Ishikawa (cell line): ENCODE measurements around the gene GTF2IRD1.

Source experiments
- CEBPB ChIP-seq: IDR thresholded peaks from 2 replicates; pipeline ENCODE4 v1.6.1; 2012
- CREB1 ChIP-seq: IDR thresholded peaks from 2 replicates; pipeline ENCODE4 v1.6.1; 2012; ENCODE audit warnings: low read depth
- EGR1 ChIP-seq: IDR thresholded peaks from 2 replicates; pipeline ENCODE4 v1.6.1; 2012
- FOXM1 ChIP-seq: IDR thresholded peaks from 2 replicates; pipeline ENCODE4 v1.6.1; 2012; ENCODE audit warnings: low read depth, borderline replicate concordance
- MAX ChIP-seq: IDR thresholded peaks from 2 replicates; pipeline ENCODE4 v1.6.1; 2012
- NFIC ChIP-seq: IDR thresholded peaks from 2 replicates; pipeline ENCODE4 v1.6.1; 2012
- RAD21 ChIP-seq: IDR thresholded peaks from 2 replicates; pipeline ENCODE4 v1.6.1; 2012; ENCODE audit warnings: low read depth
- REST ChIP-seq: IDR thresholded peaks from 2 replicates; pipeline ENCODE4 v1.6.1; 2012; ENCODE audit warnings: low read depth, mild to moderate bottlenecking
- TAF1 ChIP-seq: IDR thresholded peaks from 2 replicates; pipeline ENCODE4 v1.6.1; 2012; ENCODE audit warnings: low read depth, mild to moderate bottlenecking
- TCF12 ChIP-seq: IDR thresholded peaks from 2 replicates; pipeline ENCODE4 v1.6.1; 2012; ENCODE audit warnings: low read depth
- TEAD4 ChIP-seq: IDR thresholded peaks from 2 replicates; pipeline ENCODE4 v1.6.1; 2012
- USF1 ChIP-seq: IDR thresholded peaks from 2 replicates; pipeline ENCODE4 v1.6.1; 2012
- YY1 ChIP-seq: IDR thresholded peaks from 2 replicates; pipeline ENCODE4 v1.6.1; 2012; ENCODE audit warnings: low read depth
- ZBTB7A ChIP-seq: IDR thresholded peaks from 2 replicates; pipeline ENCODE4 v1.6.1; 2012; ENCODE audit warnings: low read depth

Gene GTF2IRD1

GRCh38 chr7:74622228-74622749 lies 168.6 kb downstream of the GTF2IRD1 start:
- no peak for TF ChIP-seq EGR1
- TF ChIP-seq TCF12: no peak
- no peak for TF ChIP-seq REST
- TF ChIP-seq MAX: no peak
- no peak for TF ChIP-seq CEBPB
- no peak for TF ChIP-seq FOXM1

GRCh38 chr7:74623135-74623534 lies 169.4 kb downstream of the GTF2IRD1 start:
- TF ChIP-seq TCF12 (no peak), TEAD4 (no peak), NFIC (no peak), EGR1 (no peak), ZBTB7A (no peak), USF1 (no peak), CEBPB (no peak)

GRCh38 chr7:74625446-74625845 lies 171.7 kb downstream of the GTF2IRD1 start:
- TF ChIP-seq RAD21 (peak; percentile 47), CEBPB (no peak)

GRCh38 chr7:74627661-74628411 lies 174.1 kb downstream of the GTF2IRD1 start:
- TF ChIP-seq TEAD4 (no peak), CEBPB (no peak), USF1 (peak; percentile 90), TCF12 (no peak)

- TF ChIP-seq NFIC: no peak
- TF ChIP-seq CEBPB: no peak
- no peak for TF ChIP-seq ZBTB7A
- no peak for TF ChIP-seq TAF1
- TF ChIP-seq REST: no peak
- no peak for TF ChIP-seq CREB1
- TF ChIP-seq USF1: no peak
- TF ChIP-seq TEAD4: no peak
Observed at GRCh38 chr7:74632505-74632904, 178.8 kb downstream of the GTF2IRD1 start.

- TF ChIP-seq FOXM1 (no peak), YY1 (no peak), ZBTB7A (no peak), CEBPB (no peak)
Observed at GRCh38 chr7:74633451-74633921, 179.8 kb downstream of the GTF2IRD1 start.

GRCh38 chr7:74637745-74638144 lies 184.0 kb downstream of the GTF2IRD1 start:
- TF ChIP-seq CREB1 (no peak), YY1 (no peak), TAF1 (no peak), TCF12 (no peak), REST (no peak), TEAD4 (no peak), ZBTB7A (no peak), MAX (no peak), EGR1 (no peak)
